Measurements from ENCODE around the gene TRMT2A.

GRCh38 chr22:20135265-20135664 is 18.2 kb upstream of the TRMT2A start:
- TF ChIP-seq ZNF302 (tag by site-specific recombination; IDR thresholded peaks at IDR 0.05; ENCODE audit: low read depth) (no peak), CTCF (tag by site-specific recombination; IDR thresholded peaks at IDR 0.05) (no peak), KLF7 (tag by site-specific recombination; IDR thresholded peaks at IDR 0.05; ENCODE audit: borderline replicate concordance) (no peak), PBX3 (CRISPR knock-in tag; IDR thresholded peaks at IDR 0.05) (no peak), ZBTB8A (tag by site-specific recombination; IDR thresholded peaks at IDR 0.05) (no peak), ZNF341 (tag by site-specific recombination; IDR thresholded peaks at IDR 0.05; ENCODE audit: low read depth) (no peak), ZBTB17 (tag by site-specific recombination; IDR thresholded peaks at IDR 0.05) (no peak), ZNF48 (tag by site-specific recombination; IDR thresholded peaks at IDR 0.05) (no peak), GLIS2 (tag by site-specific recombination; IDR thresholded peaks at IDR 0.05) (no peak), ZNF184 (tag by site-specific recombination; IDR thresholded peaks at IDR 0.05) (no peak), HOXA7 (CRISPR knock-in tag; IDR thresholded peaks at IDR 0.05; ENCODE audit: borderline replicate concordance) (no peak), PRDM6 (tag by site-specific recombination; IDR thresholded peaks at IDR 0.05) (no peak)

Data from HEK293 (cell line).